NCI-H524 (cell line): ENCODE results near the gene RETREG1.

Source experiments
- DNase-seq, 2 experiments: peaks; one replicate each; lab custom pipeline; 2025; lab: John Stamatoyannopoulos, UW

Gene RETREG1

DNA sequence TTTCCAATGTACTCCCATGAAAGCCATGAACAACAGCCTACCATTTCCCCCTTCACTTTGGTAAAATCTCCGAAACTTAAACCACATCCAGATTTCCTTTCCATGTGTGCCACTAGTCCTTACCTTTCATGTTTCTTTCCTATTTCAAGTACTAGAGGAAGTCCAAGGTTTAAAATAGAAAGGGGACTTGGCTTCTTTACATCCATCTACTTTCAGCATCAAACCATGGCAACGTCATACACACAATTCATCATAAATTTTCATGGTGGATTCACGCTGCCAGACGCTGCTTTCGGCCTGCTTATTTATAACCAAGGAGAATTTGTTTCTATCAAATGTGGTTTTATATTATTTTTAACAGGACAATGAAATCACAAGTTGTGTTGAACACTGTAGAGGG, 92.5 kb downstream of the RETREG1 start:
- no peak for DNase-seq

- DNase-seq = no peak
These were observed 95.0 kb downstream of the RETREG1 start for GRCh38 chr5:16521521-16522483.

DNA sequence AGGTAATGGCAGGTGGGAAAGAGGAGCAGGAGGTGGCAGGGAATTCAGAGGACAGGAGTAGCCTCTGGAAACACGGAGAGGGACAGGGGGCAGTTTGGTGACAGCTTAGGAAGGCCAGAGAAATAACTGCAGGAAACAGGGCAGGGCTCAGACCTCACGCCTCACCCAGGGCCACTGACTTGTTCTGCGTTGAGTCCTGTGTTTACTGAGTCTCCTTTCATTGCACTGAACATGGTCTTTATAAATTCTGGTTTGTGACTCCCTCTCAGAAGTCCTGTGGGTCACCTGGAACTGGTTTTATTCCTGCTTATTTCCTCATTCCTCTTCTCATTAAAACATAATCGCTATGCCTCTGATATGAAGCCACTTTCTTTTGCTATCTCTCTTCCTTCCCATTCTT, 96.0 kb downstream of the RETREG1 start:
- no peak for DNase-seq

GRCh38 chr5:16519435-16519834, 97.4 kb downstream of the RETREG1 start:
- DNase-seq = no peak

GRCh38 chr5:16518606-16519005, 98.2 kb downstream of the RETREG1 start:
- no peak for DNase-seq

- no peak for DNase-seq
These were observed 101.3 kb downstream of the RETREG1 start for GRCh38 chr5:16515532-16515931.

DNA sequence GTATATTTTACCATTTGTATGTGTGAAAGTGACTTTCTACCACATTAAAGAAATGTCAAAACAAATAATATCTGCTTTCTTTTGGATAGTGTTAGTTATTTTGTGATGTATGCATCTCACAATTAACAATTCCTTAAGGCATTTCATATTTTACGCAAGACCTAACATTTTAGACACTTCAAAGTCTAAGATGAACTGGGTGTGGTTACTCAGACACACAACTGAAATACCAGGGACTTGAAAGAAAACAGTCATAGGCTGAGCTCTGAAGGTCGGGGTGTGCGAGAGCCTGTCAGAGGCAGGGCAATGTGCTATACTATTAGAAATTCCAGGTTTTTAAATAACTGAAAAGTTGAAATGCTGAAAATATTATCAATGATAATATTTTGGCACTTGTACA, 106.7 kb downstream of the RETREG1 start:
- no peak for DNase-seq

DNA sequence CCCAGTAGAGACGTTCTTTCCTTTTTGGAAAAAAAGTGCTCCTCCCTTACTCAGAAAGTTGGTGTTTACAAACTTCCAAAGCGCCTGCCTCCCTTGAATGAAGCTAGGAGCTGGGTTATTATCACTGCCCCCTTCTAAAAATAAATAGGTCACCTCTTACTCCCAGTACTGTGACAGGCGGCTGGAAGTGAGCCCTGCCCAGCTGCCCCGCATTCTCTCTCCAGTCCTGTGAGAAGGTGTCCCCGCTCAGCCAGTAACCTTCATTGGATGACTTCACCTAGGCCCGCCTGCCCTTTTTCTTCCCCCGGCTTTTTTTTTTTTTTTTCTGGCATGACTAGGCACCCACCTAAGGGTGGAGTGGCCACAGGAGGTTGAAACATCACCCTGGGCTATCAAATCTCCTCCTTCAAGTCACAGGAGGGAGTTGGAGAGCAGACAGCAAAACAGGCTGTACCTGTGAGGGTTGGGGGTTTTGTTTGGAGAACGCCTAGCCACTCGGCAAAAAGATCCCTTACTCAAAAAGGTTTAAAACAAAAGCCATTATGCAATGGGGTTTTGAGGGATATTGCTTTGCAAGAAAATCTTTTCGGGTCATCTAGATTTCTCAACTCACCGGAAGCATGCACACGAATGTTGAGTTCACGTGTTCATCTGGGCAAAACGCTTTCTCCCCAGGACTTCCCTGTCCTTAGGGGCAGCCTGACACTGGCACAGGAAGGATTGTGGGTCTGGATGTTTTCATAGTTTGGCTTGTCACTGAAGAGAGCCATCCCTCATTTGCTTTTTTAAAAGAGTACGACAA, 107.9 kb downstream of the RETREG1 start:
- no peak for DNase-seq

DNA sequence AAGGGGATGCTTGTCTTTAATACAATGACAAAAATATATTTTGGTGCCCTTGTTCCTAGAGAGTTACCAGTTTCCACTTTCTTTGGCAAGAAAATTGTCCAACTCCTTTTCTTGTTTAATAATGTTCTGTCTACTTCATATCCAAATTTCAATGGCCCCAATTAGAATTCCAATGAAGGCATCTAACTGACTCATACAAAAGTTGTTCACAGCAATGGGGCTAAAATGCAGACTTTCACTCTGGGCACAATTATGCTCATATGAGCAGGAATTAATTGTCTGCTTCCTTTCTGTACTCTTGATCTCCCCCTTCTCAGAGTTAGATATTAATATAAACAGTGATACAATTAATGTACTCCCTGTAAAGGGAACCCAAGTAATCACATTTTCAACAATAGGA, 109.1 kb downstream of the RETREG1 start:
- DNase-seq = no peak

GRCh38 chr5:16505904-16506303, 110.9 kb downstream of the RETREG1 start:
- DNase-seq = no peak

- DNase-seq = no peak
These were observed 111.5 kb downstream of the RETREG1 start for GRCh38 chr5:16505140-16505891.

DNA sequence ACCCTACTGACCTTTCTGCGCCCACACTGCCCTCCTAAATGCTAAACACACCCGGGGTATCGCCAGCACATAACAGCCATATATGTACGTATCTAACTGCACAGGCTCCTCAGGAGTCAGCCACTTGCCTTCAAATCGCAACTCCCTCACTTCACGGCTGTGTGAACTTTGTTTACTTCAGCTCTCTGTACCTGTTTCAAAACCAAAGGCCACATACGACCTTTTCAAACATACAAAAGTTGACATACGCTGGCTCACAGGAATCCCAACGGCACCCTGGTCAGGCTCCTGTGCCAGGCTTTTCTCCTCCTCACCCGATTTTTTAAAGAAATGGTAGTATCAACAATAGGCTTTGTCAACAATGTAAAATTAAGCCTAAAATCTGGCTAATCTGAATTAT, 112.2 kb downstream of the RETREG1 start:
- no peak for DNase-seq

DNA sequence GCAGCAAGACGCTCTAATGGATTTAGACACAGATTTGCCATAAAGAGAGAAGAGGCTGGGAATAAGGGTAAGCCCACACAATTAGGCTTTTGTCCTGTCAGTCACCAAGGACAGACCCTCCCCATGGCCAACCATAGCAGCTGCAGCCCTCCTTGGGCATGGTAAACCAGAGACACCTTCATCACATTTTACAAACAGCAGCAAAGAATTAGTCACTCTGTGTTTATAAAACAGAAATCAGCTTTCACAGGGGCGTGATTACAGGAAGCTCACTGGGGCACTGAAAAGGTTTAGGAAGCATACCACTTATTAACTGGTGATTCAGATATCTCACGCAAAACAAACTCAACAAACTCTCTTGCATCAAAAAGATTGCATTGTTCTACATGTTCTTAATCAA, 113.9 kb downstream of the RETREG1 start:
- no peak for DNase-seq

DNA sequence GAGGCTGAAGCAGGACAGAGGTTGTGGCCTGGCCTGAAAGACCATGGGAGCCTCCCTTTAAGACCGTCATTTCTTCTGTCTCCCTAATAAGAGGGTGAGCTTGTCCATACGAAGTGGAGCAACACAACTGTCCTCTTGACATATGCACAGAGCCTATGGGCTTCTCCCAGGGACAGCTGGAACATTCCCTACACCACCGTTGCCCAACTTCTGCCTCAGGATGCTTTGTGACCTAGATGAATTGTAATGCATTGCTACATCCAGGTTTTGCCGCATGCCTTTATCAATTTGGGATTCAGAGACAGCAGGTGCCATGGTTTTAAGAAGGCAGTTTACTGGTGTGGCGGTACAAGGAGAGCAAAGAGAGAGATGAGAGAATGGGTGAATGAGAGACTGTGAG, 116.8 kb downstream of the RETREG1 start:
- DNase-seq = no peak

GRCh38 chr5:16497546-16497945, 119.3 kb downstream of the RETREG1 start:
- no peak for DNase-seq

GRCh38 chr5:16493261-16493660, 123.5 kb downstream of the RETREG1 start:
- DNase-seq = no peak

- DNase-seq = peak; percentile 53 to 73
These were observed 124.2 kb downstream of the RETREG1 start for GRCh38 chr5:16492398-16493140.

DNA sequence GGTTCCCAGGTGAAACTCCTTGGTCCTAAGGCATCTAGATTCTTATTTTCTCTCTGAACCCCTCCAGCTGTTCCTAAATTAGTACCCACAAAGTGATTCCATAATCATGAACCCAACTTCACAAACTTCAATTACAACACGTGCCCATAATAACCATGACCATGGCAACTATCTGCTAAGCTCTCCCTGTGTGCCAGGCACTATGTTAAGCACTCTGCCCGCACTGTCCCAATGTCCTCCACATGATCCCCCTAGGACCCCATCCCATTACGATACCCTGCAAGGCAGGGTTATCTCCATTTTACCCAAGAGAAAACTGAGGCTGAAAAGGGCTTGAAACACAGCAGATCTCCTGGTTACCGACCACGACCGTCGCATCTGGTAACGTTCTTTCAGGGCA, 125.9 kb downstream of the RETREG1 start:
- DNase-seq = no peak

- peak in 1 of 2 experiments; percentile 66 for DNase-seq
These were observed 127.4 kb downstream of the RETREG1 start for GRCh38 chr5:16489322-16489791.

DNA sequence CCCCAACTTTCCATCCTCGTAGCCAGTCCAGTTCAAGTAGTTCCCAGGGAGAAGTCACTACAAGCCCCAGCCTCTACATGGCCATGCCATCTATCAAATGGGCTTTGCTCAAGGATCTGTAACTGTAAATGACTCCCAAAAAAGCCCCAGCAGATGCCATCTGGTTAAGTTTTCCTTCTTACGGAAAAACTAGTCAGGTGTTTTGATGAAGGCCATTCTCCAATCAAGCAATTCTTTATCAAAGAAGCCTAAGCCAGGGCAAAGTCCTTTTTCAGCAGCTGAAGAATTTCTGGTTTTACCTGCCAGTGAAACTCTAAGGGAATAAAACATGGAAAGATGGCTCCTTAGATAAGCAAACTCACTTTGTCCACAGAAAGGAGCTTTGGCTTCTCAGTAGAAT, 129.3 kb downstream of the RETREG1 start:
- DNase-seq = no peak

DNA sequence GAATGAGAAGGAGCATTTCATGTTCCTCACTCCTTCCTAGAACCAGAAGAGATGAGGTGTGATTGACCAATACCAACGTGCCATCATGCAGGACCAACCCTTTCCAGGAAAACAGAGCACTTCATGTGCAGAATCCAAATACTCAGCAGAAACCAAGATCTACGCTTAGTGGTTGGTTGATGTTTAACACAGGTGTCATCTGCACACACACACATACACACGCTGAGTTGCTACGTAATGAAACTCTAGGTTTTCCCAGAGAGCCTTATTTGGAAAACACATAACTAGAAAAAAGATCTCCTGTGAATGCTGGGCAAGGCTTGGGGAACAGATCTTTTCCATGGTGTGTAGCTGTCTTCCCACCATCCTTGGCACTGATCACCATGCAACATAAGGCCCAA, 130.1 kb downstream of the RETREG1 start:
- no peak for DNase-seq
